HG02840 (cell line): ENCODE data around the gene RGP1.

ENCODE experiments used
- ATAC-seq: cut with Tn5 transposase; IDR thresholded peaks from one replicate; pipeline ENCODE4 v1.9.1; 2021; ENCODE audit warnings: mild to moderate bottlenecking, moderate library complexity, moderate number of reproducible peaks; ENCODE audit not compliant: unreplicated experiment, low FRiP score

The RGP1 gene

DNA sequence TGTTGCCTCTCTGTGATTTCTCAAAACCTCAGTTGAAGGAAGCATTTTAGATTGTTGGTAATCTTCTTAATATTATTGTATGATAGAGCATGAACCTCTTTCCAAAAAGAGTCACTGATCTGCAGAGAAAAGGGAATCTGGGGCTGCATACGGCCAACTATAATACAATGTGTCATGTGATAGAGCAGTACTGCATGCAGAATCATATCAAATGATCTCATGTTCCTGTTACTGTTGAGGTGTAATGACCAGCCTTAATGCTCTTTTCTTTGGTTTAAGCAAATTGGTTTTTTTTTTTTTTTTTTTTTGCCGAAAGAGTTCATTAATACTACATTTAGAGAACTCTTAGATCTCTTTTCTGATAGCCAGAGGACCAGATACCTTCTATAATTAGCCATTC, 17.9 kb downstream of the RGP1 start:
- ATAC-seq: no peak

DNA sequence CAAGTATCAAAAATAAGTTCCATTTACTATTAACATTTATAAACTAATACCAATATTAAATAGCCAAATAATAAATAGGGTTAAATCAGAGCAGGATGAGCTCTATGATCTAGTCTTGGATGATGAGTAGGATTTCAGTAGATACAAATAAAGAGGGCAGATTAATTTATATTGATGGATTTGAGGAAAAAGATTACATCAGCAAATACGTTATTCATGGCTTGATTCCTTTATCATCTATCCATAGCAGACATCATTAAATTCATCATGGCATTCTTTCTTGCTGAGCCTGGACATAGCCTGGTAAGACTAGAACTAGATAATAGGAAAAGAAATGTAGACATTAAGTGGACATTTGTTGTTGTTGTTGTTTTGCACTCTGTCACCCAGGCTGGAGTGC, 18.4 kb downstream of the RGP1 start:
- ATAC-seq: no peak

DNA sequence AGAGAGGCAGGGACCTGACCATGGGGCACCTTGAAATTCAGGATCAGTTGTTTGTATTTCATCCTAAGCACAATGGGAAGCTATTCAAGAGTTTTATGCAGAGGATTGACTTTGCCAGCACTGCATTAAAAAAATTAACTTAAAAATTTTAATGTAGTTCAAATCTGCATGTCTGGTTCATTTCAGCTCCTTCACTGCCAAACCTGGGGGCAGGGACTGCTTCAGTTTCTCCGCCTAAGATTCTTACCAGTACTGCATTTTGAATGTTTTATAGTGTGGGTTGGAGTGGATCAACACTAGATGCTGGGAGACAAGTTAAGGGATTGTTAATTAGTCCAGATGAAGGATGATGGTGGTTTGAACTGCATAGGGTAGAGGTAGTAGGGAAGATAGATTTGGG, 20.7 kb downstream of the RGP1 start:
- no peak for ATAC-seq

DNA sequence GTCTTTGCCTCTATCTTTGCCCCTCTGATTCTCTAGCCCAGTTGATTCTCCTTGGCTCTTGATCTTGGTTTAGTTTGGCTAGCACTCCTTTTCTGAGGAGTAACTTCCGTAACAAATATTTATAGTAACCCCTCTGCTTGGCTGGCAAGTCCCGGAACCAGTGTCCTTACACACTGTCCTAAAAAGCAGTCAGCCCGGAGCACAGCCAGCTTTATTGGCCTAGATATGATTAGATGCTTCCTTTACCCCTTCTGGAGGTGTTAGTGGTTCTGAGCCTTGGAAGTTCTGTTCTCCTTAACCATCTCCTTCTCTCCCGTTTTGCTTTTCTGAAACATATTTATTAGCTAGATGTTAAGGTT, 22.0 kb downstream of the RGP1 start:
- ATAC-seq: no peak

DNA sequence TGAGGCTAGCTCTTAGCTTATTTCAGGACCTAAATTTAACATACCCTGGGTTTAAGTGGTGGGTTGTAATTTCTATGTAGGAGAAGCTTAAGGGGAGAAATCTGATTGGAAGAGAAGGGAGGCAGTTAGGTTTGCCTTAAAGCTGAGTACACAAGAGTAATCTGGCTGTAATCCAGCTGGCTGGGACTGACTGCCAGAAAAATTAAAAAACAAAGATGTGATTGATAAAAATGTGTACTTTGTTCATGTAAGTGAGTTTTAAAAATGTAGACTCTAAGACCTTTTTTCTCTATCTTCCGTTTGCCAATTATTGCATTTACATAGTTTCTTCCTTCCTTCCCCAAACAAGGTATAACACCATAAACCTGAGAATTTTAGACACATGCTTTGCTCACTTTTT, 22.4 kb downstream of the RGP1 start:
- ATAC-seq: no peak

DNA sequence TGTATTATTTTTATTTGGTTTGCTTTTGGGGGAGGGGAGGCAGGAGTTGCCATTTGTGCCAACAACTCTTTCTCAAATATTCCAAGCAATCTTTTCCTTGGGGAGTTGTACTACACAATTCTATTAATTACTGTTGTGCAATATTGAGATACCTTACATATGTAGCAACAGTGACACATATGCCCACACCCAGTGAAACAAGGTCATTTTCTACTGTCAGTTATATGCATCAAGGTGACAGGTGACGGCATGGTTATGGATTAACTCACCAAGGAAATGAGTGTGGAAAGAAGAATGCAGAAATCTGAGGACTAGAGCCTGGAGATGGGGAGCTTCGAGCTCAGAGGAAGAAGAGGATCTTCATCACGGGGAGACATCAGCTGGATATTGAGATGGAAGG, 22.9 kb downstream of the RGP1 start:
- ATAC-seq: no peak

DNA sequence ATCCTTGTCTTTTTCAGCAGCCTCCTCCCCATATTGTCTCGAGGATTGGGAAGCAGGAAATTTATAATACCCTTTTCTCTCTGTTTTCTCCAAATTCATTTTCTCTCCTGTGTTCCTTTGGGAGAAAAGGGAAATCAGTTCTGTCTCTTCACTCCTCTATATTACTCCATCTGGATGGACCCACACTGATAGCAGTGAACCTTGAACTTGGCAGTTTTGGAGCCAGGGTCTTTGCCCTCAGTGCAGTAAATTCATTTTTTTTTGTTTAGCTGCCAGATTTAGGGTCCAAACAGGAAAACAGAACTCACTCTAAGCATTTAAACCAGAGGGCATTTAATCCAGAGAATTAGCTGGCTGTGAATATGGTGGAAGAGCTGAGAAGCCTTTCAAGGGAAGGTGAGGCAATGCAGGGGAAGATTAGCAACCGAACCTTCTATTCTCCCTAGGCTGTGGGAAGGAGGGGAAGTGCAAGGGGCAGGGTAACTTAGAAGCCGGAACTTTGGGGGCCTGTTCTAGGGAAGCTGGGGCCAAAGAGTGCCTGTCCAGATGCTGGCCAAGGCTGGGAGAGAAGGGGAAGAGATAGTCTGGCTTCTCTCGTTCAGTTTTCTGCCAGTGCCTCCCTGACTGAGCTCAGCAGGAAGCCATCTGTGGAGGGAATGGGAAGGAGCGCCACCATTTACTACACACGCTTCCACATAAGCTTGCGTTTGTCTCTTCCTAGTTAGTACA, 26.0 kb downstream of the RGP1 start:
- no peak for ATAC-seq

DNA sequence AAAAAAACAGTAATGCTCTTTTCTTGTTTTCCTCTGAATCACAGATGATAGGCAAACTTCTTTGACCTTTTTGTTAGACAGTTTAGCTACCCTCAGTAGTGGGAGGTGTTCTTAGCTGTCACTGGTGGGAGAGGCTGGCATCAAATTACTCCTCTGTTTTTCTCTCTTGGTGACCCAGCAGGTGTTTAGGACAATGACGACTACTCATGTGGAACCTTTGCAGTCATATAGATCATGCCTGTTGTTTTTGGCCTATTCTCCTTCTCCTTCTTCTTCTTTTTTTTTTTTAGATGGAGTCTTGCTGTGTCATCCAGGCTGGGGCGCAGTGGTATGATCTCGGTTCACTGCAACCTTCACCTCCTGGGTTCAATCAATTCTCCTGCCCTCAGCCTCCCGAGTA, 26.9 kb downstream of the RGP1 start:
- ATAC-seq: no peak

DNA sequence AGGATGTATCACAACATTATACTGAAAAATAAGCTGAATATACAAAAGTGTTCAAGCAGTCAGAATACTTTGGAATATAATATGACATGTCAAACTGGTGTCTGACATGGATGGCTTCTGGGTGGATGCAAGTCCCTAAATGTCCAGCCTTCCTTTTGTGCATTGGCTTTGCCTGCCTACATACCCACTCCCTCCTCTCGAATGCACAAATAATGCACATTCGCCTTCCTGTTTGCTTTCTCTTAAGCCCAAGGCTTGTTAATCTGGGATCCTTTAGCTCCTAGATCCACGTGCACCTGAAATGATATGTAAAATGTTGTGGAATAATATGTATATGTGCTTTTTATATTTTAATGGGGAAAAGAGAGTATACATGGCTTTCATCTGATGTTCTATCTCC, 29.4 kb downstream of the RGP1 start:
- no peak for ATAC-seq

DNA sequence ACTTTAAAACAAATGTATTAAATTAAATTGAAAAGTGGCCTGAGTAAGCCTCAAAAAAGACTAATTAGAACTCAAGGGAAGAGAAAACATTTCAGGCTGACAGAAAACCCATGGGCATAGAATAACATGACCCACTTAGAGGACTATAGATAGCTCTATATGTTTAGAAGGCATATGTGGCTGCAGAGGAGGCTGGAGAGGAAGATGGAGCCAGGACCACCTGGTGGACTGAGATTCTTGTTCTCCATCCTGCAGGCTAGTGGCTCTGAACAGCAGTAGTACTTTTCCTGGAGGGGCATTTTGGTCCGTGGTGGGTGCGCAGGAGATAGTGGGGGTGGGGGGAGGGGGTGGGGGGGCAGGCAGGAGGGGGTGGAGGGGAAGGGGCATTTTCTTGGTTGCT, 32.0 kb downstream of the RGP1 start:
- ATAC-seq: no peak

DNA sequence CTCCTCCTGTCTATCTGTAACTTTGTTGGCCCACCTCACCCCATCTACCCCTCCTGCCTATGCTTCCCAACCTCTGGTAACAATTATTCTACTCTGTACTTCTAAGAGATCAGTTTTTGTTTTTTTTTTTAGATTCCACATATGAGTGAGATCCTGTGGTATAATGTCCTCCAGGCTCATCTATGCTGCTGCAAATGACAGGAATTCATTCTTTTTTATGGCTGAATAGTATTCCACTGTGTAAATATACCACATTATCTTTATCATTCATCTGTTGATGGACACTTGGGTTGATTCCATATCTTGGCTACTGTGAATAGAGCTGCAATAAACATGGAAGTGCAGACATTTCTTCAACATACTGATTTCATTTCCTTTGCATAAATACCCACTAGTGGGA, 34.3 kb downstream of the RGP1 start:
- ATAC-seq: no peak

DNA sequence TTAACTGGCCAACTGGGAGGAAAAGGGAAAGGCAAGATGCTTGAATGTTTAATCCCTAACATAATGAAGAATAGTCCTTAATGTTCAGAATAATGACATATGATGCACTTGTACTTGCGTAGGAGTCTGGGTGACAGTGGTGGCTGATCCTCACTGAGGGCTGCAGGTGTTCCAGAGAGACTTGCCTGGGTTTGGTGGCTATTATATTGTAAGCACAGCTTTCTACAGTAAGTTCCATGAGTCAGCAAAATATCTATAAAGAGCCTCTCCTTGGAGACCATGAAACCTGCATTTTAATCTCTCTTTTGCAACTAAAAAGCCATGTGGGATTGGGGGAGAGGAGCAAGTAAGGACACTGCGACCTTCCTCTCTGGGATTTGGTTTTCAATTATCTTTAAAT, 40.5 kb downstream of the RGP1 start:
- ATAC-seq: no peak

DNA sequence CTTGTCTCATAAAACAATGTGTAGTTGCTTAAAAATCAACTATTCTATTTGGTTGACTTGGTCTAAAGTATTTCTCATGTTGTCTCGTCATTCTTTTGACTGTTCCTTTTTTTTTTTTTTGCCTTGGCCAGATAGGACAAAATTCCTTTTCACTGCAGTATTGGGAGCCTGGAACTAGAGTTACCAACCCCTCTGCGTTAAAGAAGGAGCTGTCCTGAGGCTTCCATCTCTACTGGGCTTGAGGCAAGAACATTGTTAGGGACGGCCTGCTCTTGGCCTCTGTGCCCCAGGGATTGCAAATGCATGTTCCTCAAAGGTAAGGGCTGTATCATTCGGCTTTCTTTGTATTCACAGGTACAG, 40.9 kb downstream of the RGP1 start:
- no peak for ATAC-seq

DNA sequence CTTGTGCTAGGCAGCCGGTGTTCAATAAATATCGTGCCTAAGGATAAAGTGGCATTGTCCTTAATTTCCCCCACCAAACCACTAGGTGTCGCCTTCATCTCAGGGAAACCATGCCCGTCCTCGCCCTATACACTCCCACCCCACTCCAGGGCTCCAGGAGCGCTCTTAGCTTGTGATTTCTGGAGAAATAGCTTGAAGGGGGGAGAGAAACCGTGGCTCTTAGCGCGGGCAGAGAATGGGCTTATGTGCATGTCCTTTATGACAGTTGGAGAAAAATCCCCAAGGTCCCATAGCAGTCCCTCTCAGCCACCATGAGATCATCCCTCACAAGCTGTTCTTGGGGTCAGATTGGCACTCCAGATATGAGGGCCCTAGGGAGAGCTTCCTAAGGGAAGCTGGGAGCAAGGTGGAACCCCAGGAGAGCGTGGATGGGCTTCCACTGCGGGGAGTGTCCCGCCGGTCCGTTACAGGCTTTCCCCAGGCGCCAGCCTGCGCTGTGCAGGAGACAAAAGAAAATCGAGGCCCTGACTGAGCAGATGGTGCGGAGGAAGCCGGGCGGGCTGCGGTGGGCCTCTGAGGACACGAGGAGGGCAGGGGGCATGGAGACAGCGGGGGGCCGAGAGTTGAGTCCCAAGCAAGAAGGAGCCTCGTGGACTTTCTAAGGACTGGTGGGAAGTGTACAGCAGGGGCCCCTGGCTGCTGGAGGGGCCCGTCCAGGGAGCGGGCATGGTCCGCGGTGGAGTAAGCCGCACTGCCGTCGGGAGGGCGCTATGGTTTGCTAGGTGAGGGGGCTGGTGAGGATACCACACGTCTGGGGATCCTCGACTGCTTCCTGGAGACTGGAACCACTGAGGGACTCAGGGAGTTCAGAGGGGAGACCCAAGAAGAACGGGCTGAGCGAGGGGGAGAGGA, 41.6 kb downstream of the RGP1 start:
- no peak for ATAC-seq

DNA sequence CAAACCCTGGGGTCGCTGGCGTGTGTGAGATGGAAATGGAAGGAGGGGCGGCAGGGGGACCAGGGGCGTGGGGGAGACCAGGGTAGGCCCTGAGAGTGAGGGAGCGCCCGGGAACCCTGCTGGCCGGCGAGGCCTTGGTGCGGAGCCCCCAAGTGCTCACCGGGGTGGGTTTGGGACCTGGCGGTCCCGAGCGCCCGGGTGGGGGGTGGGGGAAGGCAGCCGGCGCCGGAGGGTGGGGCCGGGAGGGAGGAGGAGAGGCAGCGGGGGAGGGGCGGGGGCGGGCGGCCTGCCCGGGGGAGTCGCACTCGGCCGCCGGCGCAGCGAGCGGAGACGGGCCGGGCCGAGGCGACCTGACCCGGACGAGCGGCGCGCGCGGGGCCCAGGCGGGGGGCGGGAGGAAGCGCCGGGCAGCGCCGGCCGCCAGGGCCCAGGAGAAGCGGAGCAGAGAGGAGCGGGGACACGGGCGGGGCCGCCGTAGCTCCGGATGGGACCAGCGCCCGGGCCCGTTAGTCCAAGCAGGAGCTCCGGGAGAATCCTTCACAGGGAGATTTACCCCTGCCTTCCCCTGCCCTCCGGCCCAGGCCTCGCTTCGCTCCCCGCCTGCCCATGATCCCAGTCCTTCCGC, 42.3 kb downstream of the RGP1 start, which contains the start of gene NPR2:
TSS of gene NPR2 (plus strand) at position 295 of the 625 bp plus-strand sequence. CDS start 818 bp downstream, outside the sequence.
- no peak for ATAC-seq

DNA sequence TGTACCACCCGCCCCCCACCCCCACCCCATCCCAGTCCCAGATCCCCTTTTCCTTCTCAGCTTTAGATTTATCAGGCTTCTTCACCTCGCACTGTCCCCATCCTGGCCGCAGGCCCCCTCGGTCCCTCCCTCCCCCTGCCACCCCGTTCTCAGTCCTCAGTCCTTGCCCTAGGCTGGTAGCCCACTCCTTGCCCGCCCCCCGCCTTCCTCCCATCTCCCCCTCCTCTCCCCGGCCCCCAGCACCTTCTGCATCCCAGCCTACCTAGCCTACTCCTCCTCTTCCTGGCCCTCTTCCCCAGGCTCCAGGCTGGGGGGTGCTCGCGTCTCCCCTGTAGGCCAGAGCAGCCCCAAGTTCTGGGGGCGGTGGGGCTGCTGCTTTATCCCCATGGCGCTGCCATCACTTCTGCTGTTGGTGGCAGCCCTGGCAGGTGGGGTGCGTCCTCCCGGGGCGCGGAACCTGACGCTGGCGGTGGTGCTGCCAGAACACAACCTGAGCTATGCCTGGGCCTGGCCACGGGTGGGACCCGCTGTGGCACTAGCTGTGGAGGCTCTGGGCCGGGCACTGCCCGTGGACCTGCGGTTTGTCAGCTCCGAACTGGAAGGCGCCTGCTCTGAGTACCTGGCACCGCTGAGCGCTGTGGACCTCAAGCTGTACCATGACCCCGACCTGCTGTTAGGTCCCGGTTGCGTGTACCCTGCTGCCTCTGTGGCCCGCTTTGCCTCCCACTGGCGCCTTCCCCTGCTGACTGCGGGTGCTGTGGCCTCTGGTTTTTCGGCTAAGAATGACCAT, 43.1 kb downstream of the RGP1 start:
- ATAC-seq: no peak

DNA sequence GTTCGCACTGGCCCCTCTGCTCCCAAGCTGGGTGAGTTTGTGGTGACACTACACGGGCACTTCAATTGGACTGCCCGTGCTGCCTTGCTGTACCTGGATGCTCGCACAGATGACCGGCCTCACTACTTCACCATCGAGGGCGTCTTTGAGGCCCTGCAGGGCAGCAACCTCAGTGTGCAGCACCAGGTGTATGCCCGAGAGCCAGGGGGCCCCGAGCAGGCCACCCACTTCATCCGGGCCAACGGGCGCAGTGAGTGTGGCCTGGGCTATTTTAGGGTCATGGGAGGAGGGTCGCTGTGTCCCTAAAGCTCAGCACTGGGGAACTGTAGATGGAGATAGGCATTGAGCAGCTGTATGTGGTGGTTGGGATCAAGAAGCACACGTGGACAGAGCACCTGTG, 43.7 kb downstream of the RGP1 start:
- no peak for ATAC-seq

DNA sequence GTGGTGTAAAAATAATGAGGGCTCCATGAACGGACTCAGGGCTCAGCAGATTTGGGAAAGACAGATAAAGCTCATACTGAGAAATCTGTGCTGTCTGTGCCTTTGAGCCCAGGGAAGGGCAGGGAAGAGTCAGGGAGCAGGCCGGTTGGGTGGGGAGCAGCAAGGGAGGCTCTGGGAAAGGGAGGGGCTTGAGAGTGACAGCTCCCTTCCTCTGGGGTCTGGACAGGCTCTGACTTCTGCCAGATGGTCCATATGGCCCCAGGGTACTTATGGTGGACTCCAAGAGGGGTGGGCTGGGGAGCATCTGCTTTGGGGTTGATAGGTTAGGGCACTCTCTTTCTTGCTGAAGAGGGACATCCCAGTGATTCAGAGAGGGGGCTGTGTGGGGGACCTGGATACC, 44.4 kb downstream of the RGP1 start:
- no peak for ATAC-seq

DNA sequence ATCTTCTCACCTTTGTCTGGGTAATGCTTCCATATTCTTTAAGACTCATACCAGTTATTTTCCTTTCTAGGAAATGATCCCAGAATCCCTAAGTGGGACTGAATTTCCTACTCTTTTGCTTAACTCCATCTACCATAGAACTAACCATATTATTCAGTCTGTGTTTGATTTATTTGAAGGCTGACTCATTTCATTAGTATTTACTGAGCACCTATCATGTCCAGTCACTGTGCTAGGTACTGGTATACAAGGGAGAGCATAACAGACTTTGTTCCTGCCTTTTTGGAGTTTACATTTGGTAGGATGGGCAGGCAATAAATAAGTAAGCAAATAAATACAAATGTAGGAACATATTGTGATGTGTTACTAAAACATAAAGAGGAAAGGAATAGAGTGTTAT, 46.6 kb downstream of the RGP1 start:
- no peak for ATAC-seq

DNA sequence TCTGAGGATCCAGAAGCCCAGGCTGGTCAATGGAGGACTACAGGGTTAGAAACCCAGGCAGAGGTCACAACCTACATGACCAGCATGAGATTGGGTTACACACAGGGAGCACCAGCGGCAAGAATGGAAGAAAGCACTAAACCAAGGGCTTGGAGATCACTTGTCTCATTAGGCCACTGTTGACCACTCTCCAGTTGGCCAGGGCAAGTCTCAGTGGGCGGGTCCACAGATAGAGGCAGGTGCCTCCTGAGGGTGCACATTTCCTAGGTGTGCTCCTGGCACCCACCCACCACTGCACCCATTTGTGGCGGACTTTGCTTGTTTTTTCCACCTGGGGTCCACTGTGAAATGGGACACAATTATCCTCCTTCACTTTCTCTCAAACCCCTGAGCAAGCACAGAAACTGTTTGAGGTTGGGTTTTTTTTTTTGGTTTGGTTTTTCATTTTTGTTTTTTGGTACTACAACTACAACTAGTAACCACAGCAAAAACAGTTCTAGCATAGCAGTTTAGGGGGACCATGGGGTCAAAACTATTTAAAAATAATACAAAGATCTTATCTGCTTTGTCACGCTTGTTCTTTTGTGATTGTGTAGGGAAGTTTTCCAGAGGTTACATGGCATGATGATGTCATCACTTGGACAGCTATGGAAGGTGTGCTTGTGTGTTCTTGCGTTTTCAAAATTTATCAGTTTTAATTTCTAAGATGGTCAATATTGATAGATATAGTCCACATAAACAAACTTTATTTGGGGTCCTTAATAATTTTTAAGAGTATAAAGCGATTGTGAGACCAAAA, 48.4 kb downstream of the RGP1 start:
- ATAC-seq: no peak
